ELR (cell line): ENCODE measurements around the gene PANX1.

Experiments
- DNase-seq: peaks from one replicate; pipeline ENCODE4 v3.0.0-alpha.2; 2015; ENCODE audit warnings: low read depth

Gene PANX1

DNA sequence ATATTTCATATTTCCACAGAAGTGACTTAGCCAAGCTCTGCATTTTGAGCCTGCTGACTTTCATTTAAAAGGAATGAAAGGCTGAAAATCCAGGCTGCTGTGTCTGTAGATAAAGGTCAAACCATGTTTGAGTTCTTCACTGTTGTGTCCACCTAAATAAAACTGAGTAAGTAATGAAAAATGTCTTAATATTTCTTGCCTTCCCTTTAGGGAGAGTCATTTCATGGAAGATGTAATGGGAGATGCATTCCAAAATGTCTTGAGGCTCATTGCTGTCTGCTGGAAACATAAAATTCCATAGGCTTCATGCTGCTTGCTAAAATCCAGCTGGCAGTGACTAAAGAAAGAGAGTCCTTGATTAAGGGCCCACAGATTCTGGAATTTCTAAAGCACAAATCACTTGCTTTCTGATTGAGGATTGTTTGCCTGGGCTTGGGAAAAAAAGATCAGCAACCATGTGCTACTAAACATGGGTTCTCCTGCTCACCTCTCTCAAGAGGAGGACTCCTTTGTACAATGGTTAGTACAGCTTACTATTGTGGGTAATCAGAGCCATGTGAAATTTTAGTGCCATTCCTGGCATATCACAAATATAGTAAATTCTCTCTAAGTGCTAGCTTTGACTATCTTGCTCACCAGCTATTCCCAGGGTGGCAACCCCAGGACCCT is 56.9 kb downstream of the PANX1 start:
- no peak for DNase-seq

DNA sequence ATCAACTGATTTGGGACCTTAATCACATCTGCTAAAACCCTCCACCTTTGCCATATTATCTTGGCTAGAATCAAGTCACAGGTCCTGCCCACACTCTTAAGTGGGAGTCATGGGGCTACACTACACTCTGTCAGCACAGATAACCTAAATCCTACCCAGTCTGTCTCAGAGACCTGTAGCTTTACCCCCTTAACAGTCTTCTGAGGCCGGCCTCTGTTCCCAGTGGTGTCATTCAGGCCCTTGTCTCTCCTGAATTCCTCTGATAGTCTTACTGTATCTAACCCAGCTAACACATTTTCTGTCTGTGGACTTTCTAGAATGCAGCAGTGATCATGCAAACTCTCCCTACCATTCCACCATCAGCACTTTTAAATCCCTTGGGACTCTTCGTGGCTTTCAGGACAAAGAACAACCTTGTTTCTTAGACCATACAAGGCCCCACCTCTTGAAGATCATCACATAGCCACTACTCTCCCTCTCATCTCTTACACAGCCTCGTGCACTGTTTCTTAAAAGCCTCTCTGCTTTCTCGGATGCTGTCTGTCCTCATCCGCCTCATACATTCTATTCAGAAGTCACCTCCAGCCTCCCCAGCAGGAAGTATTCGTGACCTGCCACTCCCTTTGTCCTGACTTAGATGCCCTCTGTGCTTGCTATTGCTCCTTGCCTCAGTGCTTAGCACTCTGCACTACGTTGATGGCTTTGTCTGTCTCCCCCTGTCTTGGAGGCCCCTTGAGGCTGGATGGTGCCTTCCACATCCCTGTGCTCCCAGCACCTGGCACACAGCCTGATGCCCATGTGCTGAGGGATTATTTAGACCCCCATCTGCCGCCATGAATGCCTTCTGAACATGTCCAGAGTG is 57.9 kb downstream of the PANX1 start:
- DNase-seq: no peak

DNA sequence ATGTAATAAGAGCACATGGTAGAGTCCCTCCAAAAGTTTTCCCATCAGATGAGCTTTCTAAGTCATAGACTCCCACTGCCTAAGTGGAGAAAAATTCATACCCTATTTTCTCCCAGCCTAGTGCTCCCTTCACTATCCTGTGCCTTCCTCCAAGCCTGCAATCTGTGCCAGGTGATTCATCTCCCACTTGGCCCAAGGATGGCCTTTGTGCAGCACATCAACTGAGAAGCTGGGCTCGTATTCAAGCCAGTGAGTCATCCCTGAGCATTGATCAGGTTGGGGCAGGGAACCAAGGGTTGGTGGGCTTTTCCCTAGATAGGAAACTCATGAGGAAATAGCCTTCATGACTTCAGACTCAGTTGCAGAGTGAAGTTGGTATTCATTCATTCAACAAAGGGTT is 64.6 kb downstream of the PANX1 start:
- DNase-seq: peak; percentile 85

DNA sequence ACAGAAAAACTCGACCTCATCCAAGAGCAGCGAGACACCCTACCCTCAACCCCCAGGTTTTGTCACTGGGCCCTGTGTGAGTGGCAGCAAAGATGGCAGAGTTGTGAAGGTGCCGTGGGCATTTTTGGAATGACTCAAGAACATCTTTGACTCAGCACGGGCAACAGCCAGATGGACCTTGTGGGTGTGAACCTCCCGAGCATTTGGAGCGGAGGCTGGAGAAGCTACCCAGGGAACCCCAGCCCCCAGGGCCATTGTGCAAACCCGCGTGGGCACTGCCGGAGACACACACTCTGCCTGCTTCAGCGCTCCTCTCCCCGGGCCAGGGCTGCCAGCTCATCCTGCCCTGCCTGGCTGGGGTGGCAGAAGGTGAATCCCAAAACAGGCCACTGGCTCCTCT is 66.1 kb downstream of the PANX1 start:
- DNase-seq: no peak

DNA sequence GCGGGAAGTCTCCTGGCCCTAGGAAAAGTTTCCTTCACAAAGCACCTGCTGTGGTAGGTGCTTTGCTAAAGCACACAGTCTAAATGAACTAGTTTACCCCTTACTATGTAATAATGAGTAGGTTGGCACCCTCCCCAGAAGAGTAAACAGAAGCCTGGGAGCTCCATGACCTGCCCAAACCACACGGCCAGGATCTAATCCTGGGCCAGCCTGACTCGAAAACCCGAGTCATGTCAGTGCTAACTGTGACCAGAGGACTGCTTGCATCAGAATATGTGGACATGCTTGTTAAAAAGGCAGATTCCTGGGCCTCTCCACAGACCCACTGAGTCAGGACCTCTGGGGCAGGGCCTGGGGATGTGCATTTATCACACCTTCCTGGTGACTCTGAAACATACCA is 67.7 kb downstream of the PANX1 start:
- no peak for DNase-seq

DNA sequence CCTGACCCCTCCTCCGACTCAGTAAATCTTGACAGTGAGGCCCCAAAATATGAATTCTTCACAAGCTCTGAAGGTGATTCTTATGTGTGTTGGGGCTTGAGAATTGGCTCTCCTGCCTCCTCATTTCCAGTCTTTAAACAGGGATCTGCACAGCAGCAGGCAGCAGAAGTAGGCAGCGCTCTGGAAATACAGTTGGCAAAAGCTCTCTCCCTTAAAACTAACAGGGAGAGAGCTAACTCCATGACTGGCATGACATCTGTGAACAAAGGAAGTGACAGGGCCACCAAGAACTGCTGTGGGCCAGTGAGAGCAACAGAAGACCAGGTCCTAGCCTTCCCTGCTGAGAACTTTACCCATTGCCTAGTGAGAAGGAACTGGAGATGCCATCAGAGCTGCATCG is 70.1 kb downstream of the PANX1 start:
- DNase-seq: no peak

DNA sequence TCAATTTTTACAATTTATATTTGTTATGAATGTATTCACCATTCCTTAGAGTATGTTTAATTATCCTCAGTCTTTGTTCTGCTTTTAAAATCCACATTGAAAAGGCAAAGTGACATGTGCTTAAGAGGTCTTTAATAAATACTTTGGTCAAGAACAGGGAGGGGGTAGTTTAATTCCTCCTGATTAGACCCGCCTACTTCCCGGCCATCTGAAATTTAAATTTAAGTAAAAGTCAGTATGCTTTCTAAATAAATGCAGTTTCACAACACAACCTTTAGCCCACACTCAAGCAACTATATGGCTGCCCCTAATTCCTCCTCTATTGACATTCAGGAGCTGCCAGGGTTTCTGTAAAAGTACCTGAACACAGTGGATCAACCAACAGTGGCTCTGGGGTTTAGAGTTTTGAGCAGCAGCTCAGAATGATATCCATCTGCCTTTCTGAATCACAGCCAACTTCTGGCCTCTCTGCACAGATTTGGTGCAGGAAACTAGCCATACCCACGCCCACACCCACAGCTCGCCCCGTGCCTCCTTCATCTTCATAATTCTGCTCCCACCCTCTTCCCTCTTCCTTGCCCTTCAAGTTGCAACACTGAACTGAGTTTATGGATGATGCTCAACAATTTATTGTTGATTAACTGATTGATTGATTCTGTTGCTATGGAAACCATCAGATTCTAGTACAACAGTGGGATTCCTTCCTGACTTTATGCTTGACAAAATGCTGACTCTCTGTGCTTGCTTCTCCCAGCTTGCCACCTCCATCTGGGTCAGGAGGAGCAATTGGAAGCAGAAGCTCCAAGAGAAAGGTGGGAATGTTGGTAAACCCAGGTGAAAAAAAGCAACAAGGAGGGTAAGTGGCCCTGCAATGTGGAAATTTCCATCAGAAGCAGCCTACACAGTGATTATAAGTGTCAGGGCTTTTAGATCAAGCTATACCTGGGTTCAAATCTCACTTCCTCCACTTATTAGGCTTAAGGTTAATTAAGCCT is 70.8 kb downstream of the PANX1 start:
- no peak for DNase-seq

DNA sequence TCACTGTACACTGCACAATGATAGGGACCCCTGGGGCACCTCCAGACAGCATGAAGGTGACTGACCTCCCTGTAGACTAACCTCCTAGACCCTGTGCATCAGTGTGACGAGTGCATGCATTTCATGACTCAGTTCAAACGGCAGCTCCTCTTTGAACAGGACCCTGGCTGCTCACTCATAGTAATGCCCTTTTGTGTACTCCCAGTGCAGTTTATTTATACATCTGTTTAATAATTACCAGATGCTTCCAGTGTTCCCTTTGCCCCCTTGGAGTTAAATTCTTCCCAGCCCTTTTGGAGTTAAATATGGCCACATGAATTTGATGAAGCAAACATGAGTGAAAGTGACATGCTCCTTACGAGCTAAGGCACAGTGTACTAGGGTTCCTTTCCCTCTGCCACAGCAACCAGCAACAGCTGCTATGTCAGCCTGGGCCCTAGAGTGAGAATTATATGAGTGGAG is 72.4 kb downstream of the PANX1 start:
- DNase-seq: peak; percentile 80

DNA sequence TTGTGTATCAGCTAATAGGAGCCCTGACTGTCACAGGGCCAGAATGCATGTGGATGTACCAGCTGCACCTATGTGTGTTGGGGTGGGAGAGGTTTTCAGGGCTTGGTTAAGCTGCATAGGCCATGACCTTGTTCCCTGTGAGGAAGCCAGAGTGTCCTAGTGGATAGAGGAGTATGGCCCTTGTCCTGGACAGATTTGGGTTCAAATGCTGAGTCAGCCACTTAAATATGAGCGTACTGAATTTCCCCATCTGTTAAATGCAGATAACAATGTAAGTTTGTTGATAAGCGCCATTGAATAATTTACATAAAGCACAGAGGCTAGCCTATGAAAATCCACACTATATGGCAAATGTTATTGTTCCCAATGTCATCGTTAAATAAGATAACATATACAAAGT is 74.4 kb downstream of the PANX1 start:
- no peak for DNase-seq

DNA sequence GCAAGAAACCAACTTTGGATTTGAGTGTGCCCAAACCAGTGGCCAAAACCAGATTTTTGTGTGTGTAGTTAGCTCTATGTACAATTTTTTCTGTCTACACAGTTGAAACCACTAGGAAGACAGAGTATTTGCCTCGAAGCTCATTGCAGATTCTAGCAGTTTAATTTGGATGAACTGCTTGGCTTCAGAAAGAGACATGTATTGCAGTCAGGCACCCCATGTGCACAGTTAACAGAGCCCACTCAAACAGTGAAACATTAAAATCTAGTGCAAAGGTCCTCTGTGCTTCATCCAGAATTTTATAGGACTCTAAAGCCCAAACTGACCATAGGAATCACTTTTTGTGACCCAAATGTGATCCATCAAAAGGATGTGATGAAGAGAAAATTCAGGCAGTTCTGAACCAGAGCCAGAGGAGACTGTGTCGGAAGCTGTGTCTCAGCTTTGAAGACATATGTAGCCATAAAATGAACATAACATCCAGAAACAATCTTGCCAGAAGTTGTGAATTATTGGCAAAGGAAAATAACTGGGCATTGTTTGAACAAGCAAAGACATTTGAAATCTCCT is 82.7 kb downstream of the PANX1 start:
- DNase-seq: no peak

DNA sequence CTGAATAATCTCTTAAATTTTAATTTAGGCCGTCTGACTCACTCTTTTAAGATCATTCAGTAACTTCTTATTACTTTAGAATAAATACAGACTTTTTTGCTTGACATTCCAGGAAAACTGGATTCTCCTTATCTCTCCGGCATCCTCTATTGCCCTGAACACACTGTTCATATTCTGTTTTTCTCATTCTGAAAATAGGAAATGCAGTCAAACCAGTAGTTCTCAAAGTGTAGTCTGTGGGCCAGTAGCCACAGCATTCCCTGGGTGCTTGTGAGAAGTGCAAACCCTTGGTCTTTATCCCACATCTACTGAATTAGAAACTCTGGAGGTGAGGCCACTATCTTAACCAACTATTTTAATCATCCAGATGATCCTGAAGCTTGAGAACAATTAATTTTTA is 84.3 kb downstream of the PANX1 start:
- DNase-seq: no peak

DNA sequence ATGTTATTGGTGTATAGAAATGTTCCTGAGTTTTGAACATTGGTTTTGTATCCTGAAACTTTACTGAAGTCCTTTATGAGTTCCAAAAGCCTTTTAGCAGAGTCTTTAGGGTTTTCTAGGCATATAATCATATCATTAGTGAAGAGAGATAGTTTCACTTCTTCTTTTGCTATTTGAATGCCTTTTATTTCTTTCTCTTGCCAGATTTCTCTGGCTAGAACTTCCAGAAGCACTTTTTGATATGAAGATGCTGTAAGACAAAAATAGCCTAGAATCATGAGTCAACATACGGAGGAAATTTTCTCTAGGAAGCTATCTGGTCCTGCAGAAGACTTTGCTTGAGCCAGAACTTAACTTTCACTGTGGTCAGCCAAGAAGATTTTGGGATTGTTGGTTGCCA is 89.1 kb downstream of the PANX1 start:
- DNase-seq: no peak

DNA sequence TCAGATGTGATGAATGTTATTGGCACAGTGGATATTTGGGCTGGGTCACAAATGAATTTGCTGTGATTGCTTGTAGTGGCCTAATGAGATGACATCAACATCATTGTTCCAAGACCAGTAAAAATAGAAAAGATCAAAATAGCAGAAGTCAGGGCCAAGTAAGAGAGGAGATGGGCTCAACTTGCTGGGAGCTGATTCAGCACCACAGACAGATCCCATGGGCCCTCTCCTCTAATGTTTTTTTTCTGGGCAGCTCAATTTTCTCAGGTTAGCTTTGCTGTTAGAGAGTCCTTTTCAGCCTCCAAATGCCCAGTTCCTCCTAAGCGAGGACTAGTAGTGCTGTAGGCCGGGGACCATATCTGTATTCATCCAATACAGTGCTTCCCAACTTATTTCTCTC is 89.7 kb downstream of the PANX1 start:
- DNase-seq: no peak

DNA sequence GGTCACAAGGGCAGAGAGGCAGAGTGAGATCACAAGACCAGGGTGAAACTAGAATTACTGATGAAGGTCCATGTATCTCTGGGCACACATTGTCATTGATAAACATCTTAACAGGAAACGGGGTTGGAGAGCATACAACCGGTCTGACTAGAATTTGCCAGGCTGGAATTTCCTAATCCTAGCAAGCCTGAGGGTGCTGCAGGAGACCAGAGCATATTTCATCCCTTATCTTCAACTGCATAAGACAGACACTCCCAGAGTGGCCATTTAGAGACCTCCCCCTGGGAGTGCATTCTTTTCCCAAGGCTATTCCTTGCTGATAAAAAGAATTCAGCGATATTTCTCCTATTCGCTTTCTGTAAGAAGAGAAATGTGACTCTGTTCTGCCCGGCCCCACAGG is 91.1 kb downstream of the PANX1 start:
- DNase-seq: no peak

DNA sequence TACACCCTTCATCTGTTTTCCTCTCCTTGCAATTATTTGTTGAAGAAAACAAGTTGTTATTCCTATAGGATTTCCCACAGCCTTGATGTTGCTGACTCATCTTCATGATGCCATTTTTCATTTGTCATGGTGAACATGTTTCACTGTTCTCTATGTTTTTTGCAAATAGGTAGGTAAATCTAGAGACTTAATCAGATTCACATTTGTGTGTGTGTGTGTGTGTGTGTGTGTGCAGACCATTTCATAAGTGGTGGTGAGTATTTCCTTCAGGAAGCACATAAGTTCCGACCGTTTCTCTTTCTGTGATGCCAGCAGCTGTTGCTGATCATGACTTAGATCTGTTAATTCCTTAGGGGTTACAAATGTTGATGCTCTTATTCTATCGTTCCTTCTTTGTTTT is 95.4 kb downstream of the PANX1 start:
- DNase-seq: no peak
